ENCODE data around the gene ROR1.

DNA sequence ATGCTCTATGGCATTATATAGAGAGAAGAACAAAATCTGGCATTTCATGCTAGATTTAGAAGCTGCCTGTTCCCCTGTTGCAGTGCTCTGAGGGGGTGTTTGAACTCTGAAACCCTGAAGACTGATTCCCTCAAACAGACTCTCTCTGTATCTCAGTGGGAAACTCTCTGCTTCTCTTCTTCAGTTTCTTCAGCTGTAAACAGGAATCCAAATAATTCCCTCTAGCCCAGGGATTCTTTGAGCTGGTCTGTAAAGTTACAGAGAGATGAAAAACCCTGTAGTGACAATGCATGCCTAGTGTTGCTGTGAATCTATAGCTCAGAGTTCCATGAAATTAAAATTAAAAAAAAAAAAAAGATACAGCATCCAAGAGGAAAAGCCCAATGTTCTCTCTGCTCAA, 17.0 kb upstream of the ROR1 start:
- TF ChIP-seq, protein P1, sequence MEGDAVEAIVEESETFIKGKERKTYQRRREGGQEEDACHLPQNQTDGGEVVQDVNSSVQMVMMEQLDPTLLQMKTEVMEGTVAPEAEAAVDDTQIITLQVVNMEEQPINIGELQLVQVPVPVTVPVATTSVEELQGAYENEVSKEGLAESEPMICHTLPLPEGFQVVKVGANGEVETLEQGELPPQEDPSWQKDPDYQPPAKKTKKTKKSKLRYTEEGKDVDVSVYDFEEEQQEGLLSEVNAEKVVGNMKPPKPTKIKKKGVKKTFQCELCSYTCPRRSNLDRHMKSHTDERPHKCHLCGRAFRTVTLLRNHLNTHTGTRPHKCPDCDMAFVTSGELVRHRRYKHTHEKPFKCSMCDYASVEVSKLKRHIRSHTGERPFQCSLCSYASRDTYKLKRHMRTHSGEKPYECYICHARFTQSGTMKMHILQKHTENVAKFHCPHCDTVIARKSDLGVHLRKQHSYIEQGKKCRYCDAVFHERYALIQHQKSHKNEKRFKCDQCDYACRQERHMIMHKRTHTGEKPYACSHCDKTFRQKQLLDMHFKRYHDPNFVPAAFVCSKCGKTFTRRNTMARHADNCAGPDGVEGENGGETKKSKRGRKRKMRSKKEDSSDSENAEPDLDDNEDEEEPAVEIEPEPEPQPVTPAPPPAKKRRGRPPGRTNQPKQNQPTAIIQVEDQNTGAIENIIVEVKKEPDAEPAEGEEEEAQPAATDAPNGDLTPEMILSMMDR (IDR thresholded peaks at IDR 0.05) = no peak
- TF ChIP-seq EZH2phosphoT487 (IDR thresholded peaks at IDR 0.05) = no peak
- TF ChIP-seq EZH2 (IDR thresholded peaks at IDR 0.05) = no peak

Measured in neural progenitor cell (in vitro differentiated cells).